GM21367 (cell line): ENCODE results near the gene GGCT.
"Not testable (repeated sequence)": the region's sequence is repeated elsewhere in the genome, so short reads cannot be mapped to it uniquely, and the experiment has no call there.

Experiments
- ATAC-seq: cut with Tn5 transposase; IDR thresholded peaks from one replicate; pipeline ENCODE4 v1.9.1; 2021; ENCODE audit not compliant: unreplicated experiment

The GGCT gene

DNA sequence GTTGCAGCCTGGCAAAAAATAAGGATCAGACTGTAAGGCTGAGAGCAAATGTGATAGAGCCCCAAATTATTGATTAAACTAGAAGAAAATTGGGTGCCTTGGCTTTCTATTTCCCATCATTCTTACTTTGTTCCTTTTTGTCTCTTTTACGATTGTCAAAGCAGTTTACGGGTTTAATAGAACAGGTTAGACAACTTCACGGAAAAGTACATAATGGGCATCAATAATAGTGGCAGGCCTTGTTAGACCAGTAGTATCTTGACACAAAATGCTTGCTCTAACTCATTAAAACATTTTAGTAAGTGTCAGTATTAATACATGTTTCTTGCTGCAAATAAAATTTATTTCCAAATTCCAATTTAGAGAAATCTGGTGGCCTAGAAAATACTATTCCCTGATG, 14.5 kb upstream of the GGCT start:
- ATAC-seq: no peak

GRCh38 chr7:30515761-30516160, 11.1 kb upstream of the GGCT start:
- no peak for ATAC-seq

GRCh38 chr7:30514776-30515175, 10.1 kb upstream of the GGCT start:
- no peak for ATAC-seq

- no peak for ATAC-seq
Measured at GRCh38 chr7:30514177-30514576, 9.5 kb upstream of the GGCT start.

- ATAC-seq: no peak
Measured at GRCh38 chr7:30513762-30514161, 9.1 kb upstream of the GGCT start.

DNA sequence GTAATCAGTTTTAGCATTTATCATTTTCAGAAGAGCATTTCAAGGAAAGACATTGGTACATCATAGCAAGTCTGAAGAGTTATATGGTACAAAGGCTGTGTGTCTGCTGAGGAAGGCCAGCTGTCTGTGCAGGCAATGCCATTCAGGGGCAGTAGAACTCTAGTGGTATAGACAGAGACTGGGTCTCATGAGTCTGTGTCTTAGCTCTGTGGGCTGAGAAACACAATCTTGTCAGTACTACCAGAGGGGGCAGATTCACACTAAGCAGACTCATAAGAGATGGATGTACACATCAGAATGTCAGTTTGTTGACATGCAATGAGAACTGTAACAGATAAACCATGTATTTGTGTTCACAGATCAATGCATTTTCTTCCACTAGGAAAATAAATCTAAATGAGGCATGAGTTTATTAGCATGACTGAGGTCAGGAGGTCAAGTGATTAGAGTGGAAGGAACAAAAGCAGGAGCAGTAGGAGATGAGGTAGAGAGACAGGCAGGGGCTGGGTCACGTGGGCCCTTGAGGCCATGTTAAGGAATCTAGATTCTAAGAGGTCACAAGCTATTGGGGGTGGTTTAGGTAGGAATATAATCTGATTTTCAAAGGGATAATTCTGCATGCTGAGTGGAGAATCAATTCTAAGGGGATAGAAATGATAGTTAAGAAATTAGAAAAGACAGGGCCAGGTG, 7.5 kb upstream of the GGCT start:
- ATAC-seq: no peak

DNA sequence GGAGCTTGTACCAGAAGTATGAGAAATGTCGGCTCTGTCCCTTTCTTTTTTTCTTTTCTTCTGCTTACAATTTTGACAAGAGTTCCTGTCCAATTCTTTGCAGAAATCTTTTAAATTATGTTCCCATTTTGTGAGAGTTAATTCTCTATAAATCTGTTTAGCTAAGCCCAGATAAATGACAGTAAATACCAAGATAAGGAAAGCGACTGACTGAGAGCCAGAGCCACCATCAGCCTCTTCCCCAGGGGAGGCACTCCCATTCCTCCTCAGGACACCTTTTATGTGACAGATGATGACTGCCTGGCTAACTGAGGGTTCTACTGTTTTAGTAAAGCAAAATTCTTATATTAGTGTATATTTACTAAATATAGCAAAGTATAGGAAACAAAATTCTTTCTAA, 6.9 kb upstream of the GGCT start:
- ATAC-seq: no peak

DNA sequence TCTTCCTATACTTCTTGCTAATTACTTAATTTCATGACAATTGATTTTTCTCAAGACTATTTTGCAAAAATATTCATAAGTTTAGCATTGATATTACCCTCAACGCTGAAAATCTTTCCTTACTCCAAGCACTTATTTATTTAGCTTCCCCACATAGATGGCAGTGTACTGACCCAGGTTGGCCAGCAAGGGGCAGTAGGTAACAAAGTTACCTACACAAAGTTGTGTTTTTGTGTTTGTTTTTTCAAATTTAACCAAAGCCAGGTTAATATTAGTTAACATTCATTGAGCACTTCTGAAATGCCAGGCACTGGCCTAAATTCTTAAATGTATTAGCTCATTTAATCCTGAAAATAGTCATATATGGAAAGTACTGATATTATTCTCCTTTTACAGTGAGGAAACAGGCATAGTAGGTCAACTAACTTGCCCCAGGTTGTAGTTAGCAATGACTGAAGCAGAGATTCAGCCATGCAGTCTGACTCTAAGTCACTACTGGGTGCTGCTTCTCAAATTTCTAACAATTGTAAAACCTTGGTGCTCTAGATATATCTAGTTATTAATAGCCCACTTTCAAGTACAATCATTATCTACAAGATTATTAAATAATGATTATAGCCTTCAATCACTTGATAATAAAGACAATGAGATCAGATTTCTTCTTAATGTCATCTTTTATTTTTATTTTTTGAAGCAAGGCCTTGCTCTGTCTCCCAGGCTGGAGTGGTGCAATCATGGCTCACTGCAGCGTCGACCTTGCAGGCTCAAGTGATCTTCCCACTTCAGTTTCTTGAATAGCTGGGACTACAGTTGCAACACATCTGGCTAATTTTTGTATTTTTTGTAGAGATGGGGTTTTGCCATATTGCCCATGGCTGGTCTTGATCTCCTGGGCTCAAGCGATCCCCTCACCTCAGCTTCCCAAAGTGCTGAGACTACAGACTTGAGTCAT, 5.8 kb upstream of the GGCT start:
- ATAC-seq: no peak

DNA sequence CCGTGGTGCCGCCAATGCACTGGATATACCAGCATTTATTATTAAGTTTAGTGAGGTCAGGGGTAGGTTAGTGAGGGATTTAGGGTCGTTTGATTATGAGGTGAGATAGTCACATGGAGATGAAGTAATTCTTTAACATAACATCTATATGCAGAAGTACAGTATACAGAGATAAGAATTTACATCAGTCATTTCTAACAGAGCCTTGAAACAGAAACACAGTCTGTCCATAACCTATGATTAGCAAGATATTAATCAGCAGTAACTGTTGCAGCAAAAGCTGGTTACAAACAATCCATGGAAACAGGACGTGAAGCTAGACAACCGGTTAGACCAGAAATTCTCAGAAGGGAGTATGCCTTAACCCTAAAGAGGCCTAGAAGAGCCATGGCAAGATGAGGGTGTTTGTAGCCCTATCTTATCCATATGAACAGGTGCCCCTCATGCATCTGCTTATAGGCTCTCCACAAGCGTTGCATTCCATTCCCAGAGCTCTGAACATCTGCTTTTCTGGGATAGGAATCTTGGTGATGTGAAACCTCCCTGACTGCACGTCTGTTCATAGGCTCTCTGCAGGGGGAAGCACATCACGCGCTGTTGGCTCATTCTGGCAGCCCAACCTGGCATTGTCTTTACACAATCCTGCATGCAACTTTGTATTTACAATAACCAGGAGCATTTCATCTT, 4.7 kb upstream of the GGCT start:
- not testable (repeated sequence) for ATAC-seq

GRCh38 chr7:30507346-30507900, 2.8 kb upstream of the GGCT start:
- not testable (repeated sequence) for ATAC-seq

DNA sequence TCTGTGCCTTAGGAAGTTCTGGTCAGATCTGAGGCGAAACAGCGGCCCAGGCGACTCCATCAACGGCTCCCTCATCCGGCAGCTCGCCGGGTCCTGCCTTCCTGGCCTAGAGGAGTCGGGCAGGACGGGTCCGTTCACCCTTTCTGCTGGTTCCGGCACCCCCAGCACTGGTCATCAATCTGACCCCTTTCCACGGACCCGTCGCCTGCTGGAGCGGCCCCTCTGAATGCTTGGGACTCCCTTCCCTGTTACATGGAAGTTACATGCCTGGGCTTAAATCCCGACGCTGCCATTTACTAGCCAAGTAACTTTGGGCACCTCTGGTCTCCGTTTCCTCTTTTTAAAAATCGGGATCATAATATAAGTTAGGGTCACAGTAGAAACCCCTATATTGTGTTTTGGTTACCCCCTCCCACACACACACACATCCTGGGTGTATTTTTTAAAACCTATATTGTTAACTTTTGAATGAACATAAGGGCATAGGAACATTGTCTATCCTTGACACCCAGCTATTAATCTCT, 607 bp upstream of the GGCT start:
- ATAC-seq: no peak

DNA sequence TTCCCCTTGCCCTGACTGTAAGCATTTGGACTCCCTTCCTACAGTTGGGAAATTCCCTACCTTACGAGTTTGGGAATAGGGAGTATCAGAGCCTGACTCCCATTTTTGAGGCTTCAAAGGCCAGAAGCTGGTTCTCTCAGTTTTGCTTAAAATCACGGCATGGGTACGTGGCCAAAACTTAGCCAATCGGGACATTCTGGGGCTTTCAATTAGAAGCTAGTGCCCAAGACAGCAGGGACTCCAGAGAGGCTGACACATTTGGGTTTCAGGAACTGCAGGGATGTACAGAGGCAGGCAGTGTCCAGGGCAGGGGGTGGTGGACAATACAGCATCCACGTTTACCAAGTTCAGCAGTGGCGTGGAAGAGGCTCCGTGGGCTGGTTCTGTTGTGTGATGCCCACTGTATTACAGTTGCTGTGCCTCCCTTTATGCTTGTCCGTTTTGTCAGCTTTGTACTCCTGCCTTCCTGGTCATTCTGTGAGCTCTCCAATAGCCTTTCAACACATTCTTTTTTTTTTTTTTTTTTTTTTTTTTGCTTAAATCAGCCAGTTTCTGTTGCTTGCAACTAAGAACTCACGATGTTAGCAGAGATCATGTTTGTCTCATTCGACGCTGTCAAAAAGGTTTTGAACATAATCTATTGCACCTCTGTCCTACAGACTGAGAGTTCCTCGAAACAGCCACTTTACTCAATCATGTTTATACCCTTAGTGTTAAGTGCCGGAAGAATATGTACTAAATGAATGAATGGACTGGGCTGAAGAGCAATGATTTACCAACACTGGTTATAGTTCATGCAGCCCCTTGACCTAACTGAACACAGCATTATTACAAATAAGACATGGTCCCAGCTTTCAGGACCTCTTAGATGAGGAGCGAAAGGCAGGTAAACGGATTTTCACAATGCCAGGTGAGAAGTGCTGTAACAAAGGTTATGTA, 1.1 kb downstream of the GGCT start:
- ATAC-seq: no peak

GRCh38 chr7:30502470-30503251, 2.0 kb downstream of the GGCT start:
- ATAC-seq: no peak

- no peak for ATAC-seq
Measured at GRCh38 chr7:30501264-30501663, 3.4 kb downstream of the GGCT start.

DNA sequence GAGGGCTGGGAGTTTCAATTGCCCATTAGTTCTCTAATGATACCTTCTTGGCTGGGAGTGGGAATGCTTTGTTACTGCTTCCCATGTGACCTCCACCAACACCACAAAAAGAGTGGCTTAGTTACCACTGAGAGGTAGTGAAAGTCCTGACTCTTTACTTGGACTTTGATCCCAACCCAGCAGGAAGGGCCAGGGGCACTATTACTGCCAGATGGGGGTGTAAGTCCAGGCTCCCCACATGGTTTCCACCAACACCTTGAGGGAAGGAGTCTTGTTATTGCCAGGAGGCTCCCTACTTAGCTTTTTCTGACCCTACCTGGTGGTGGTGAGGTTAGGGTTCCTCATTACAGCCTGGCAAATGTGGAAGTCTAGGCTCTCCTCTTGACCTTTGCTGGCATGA, 11.4 kb downstream of the GGCT start:
- no peak for ATAC-seq

DNA sequence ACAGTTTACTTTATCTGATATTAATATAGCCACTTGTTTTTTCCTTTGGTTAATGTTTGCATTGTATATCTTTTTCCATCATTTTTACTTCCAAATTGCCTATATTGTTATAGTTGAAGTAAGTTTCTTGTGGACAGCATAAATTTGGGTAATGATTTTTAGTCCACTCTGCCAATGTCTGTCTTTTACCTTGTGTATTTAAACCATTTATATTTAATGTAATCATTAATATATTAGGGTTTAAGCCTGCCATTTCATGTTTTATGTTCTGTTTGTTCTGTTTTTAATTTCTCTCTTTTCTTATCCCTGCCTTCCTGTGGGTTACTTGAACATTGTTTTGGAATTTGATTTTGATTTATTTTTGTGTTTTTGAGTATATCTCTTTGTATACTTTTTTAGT, 13.2 kb downstream of the GGCT start:
- ATAC-seq: no peak

DNA sequence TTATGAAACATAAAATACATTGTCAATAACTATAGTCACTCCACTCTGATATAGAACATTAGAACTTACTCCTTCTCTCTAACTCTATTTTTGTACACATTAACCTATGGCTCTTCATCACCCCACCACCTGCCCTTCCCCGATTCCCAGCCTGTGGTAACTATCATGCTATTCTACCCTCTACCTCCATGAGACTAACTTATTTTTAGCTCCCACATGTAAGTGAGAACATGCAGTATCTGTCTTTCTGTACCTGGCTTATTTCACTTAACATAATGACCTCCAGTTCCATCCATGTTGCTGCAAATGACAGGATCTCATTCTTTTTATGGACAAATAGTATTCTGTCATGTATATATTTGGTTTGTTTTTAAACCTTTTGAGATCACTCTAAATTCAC, 17.3 kb downstream of the GGCT start:
- no peak for ATAC-seq

DNA sequence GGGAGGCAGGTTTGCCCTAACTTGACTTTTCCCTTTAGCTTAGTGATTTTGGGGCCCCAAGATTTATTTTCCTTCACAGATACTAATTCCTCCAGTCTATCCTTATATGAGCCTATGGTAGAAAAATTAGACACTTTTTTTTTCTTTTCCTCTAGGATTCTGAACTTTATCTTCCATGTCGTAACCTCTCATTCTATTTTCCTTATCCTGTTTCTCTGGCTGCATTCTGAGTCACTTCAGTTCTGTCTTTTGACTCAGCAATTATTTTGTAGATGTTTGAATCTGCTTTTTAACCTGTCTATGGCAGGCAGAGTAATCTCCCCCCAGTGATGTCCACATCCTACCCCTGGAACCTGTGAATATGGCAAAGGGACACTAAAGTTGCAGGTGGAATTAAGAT, 19.0 kb downstream of the GGCT start:
- ATAC-seq: no peak

DNA sequence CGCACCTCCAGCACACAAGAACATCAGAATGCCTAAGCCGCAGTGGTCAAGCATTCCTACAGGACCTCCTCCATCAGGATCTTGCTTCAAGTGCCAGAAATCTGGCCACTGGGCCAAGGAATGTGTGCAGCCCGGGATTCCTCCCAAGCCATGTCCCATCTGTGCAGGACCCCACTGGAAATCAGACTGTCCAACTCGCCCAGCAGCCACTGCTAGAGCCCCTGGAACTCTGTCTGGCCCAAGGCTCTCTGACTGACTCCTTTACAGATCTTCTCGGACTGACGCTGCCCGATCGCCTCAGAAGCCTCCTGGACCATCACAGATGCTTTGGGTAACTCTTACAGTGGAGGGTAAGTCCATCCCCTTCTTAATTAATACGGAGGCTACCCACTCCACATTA, 23.2 kb downstream of the GGCT start:
- ATAC-seq: not testable (repeated sequence)
